Activated T-cell treated with anti-CD3 and anti-CD28 coated beads, Interleukin-2, amount 50 U/mL, for 1 hour (primary cell): Measurements from ENCODE around the gene CLPX.
"Not testable (repeated sequence)": the region's sequence is repeated elsewhere in the genome, so short reads cannot be mapped to it uniquely, and the experiment has no call there.

Experiments
- DNase-seq: peaks from one replicate; pipeline ENCODE4 v3.0.0-alpha.2; 2020

Gene CLPX

DNA sequence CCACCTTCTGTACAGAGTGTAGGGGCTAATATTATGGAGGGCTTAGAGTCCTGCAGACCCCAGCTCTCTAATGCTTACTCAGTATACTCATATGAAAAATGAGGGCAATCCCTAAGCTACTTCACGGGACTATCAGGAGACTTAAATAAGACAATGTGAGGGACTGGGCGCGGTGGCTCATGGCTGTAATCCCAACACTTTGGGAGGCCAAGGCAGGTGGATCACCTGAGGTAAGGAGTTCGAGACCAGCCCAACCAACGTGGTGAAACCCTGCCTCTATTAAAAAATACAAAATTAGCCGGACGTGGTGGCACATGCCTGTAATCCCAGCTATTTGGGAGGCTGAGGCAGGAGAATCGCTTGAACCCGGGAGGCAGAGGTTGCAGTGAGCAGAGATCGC, 85.3 kb downstream of the CLPX start:
- not testable (repeated sequence) for DNase-seq

DNA sequence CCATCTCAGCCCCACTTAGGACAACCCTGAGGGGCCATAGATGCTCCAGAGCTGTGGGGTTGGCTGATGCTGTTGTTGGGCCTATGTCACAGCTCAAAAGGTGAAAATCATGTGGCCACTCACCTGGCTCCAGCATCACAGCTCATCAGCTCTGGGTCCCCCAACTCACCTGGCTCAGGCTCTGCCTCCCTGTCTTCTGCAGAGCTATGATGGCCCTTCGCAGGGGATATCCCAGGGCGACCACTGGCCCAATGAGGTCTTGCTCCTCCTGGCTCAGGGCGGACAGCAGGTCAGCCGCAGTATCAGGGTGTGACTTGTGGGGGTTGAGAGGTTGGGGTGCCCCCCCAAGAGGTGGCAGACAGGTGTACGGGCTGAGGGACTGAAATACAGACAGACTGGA, 85.8 kb downstream of the CLPX start:
- no peak for DNase-seq
